Neutrophil (primary cell): ENCODE data around the gene S1PR3.
A peak's percentile ranks its signal among the peaks of the same experiment; 100 is the strongest.

Experiments
- H3K27ac ChIP-seq: fragments of 200-600 bp; sonication (generic); 2 replicates; pipeline ENCODE4 v1.5.1; 2016; ENCODE audit warnings: mild to moderate bottlenecking, moderate library complexity
- H3K27me3 ChIP-seq: fragments of 200-600 bp; sonication (generic); 2 replicates; pipeline ENCODE4 v1.6.0; 2016; ENCODE audit warnings: mild to moderate bottlenecking
- H3K36me3 ChIP-seq: fragments of 200-600 bp; sonication (generic); 2 replicates; pipeline ENCODE4 v1.5.1; 2017
- H3K4me1 ChIP-seq, 2 experiments: fragments of 200-600 bp in 1 of 2; sonication (generic) in 1 of 2; 1 replicate in 1 of 2; 2 replicates in 1 of 2; pipeline versions ENCODE4 v1.5.1 to v1.6.1; 2013 to 2016; ENCODE audit warnings: low read depth in 1 of 2, low read length in 1 of 2, mild to moderate bottlenecking in 1 of 2, moderate library complexity in 1 of 2; ENCODE audit not compliant: control insufficient read depth in 1 of 2, insufficient read depth in 1 of 2
- H3K4me3 ChIP-seq, 2 experiments: fragments of 200-600 bp in 1 of 2; sonication (generic) in 1 of 2; 1 replicate in 1 of 2; 2 replicates in 1 of 2; pipeline ENCODE4 v1.5.1; 2013 to 2016; ENCODE audit warnings: low read depth in 1 of 2, low read length in 1 of 2, mild to moderate bottlenecking in 1 of 2, moderate library complexity in 1 of 2
- H3K9me3 ChIP-seq: fragments of 200-600 bp; sonication (generic); 2 replicates; pipeline ENCODE4 v1.5.1; 2016
- TF ChIP-seq, protein P1 (sequence below): fragments of 200-600 bp; sonication (generic); IDR thresholded peaks from 2 replicates; pipeline ENCODE4 v1.5.1; 2016; ENCODE audit warnings: antibody characterized with exemption

Gene S1PR3

DNA sequence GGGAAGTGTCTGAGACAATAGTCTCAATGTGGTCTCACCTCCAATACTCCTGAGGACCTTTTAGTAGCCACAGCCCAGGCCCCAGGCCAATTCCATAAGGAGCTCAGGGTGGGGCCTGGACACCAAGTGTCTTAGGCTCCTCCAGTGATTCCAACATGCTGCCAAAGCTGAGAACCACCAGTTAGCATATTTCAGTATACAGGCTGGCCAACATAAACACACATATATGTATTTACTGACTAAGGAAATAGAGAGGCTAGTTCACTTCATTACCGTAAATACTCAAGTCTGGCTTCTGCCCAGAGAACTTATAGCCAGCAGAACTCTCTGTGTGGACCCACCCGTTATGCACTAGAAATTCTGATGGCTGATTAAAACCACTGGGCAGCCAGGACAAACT, 24.1 kb downstream of the S1PR3 start:
- Histone ChIP-seq H3K4me1 (peaks cover 0 to 7% of the 10 kb centered on the region in 2 experiments), H3K4me3 (no peak overlapping the region), H3K36me3 (no peaks in the 10 kb centered on the region), H3K27me3 (no peaks in the 10 kb centered on the region), H3K9me3 (no peaks in the 10 kb centered on the region), H3K27ac (no peak overlapping the region)
- TF ChIP-seq, protein P1, sequence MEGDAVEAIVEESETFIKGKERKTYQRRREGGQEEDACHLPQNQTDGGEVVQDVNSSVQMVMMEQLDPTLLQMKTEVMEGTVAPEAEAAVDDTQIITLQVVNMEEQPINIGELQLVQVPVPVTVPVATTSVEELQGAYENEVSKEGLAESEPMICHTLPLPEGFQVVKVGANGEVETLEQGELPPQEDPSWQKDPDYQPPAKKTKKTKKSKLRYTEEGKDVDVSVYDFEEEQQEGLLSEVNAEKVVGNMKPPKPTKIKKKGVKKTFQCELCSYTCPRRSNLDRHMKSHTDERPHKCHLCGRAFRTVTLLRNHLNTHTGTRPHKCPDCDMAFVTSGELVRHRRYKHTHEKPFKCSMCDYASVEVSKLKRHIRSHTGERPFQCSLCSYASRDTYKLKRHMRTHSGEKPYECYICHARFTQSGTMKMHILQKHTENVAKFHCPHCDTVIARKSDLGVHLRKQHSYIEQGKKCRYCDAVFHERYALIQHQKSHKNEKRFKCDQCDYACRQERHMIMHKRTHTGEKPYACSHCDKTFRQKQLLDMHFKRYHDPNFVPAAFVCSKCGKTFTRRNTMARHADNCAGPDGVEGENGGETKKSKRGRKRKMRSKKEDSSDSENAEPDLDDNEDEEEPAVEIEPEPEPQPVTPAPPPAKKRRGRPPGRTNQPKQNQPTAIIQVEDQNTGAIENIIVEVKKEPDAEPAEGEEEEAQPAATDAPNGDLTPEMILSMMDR, result no peak

- Histone ChIP-seq H3K27me3 (no peaks in the 10 kb centered on the region), H3K9me3 (no peaks in the 10 kb centered on the region), H3K27ac (no peak overlapping the region), H3K4me3 (no peak overlapping the region), H3K36me3 (no peaks in the 10 kb centered on the region), H3K4me1 (peaks cover 15 to 21% of the 10 kb centered on the region in 2 experiments)
- TF ChIP-seq, protein P1, result no peak
These were observed 29.5 kb downstream of the S1PR3 start for GRCh38 chr9:89020754-89021153.

- no peaks in the 10 kb centered on the region for H3K36me3 ChIP-seq
- no peak overlapping the region for H3K27ac ChIP-seq
These were observed 30.0 kb downstream of the S1PR3 start for GRCh38 chr9:89021154-89021803.

DNA sequence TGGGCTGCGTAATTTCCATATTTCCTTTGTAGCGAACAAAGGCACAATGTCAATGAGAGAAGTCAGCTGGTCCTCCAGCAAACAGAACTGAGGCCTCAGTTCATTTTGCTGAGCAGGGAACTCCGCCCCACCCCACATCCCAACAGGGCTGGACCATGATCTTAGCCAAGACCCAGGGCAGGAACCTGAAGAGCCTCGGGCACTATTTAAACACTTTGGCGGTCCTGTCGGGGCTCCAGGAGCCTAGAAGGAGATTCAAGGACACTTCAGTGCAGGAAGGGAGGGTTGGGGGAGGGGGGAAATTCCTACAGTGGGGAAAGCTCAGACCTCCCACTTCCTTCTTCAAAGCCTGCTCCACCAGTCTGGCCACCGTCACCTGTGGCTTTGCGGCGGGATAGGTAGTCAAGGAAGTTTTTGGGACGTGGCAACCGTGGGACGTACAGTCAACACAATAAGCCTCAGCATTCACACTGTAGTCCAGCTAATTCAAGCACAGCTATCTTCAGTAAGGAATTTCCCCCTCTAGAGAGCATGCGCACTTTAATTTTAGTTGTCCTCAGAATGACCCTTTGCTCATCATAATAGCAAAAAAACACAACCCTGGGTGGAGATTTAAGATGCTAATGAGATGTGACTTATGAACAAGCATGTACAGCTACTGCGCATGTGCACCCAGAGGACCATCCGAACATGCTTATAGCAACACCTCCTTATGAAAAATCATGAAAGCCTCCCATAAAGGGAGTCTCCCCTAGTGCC, 30.9 kb downstream of the S1PR3 start:
- Histone ChIP-seq H3K27ac (no peak overlapping the region), H3K27me3 (no peaks in the 10 kb centered on the region), H3K4me1 (peaks cover 25 to 32% of the 10 kb centered on the region in 2 experiments), H3K4me3 (no peak overlapping the region), H3K36me3 (no peaks in the 10 kb centered on the region), H3K9me3 (no peaks in the 10 kb centered on the region)
- TF ChIP-seq, protein P1, result no peak

More at GRCh38 chr9:89021154-89021803, 30.0 kb downstream of the S1PR3 start:
- H3K4me1 ChIP-seq, result peaks cover 16 to 23% of the 10 kb centered on the region in 2 experiments
- H3K4me3 ChIP-seq, result no peak overlapping the region
- H3K9me3 ChIP-seq, result no peaks in the 10 kb centered on the region
- TF ChIP-seq, protein P1, result no peak
- H3K27me3 ChIP-seq, result no peaks in the 10 kb centered on the region

DNA sequence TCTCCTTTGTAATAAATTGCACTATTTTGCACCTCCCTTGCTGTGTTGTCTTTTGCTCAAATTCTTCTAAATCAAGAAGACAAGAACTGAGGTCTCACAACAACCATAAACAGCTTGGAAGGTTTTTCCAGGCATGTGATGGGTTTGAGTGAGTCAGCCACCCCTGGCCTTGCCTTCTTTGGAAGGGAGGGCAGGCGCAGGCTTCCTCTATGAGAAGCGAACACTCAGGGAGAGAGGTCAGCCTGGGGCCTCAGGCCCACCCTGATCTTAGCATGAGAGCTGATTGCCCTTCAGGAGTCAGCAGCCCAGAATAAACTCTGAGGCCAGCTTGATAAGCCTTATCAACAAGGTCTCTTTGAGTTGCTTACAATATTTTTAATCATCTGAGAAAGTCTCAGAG, 31.6 kb downstream of the S1PR3 start:
- peaks cover 30 to 39% of the 10 kb centered on the region in 2 experiments for H3K4me1 ChIP-seq
- H3K27me3 ChIP-seq, result no peaks in the 10 kb centered on the region
- H3K36me3 ChIP-seq, result no peaks in the 10 kb centered on the region
- TF ChIP-seq, protein P1, result no peak
- peak overlapping the region; percentile 32 for H3K27ac ChIP-seq
- H3K9me3 ChIP-seq, result no peaks in the 10 kb centered on the region
- H3K4me3 ChIP-seq, result no peak overlapping the region
